Measurements from ENCODE around the gene HACD4. TPM values are rescaled to one million over a fixed set of nuclear protein-coding genes. Genes with fewer than 3 reads are reported as not detected.

HACD4 gene, protein sequence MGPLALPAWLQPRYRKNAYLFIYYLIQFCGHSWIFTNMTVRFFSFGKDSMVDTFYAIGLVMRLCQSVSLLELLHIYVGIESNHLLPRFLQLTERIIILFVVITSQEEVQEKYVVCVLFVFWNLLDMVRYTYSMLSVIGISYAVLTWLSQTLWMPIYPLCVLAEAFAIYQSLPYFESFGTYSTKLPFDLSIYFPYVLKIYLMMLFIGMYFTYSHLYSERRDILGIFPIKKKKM
- 1 to 10 TPM; 3.0 to 5.3 (median 3.8) TPM for total RNA-seq (2021; fragmentation: NEBNext Ultra II Directional; extraction: Animal tissue kit (Norgen Biotek cat#: 25700))
- long read RNA-seq, full-length matches to known transcripts, result 8 of 13 reads
- long read RNA-seq, partial matches to known transcripts, result 0 of 13 reads
- long read RNA-seq, other reads (novel, unspliced or antisense), result 5 of 13 reads

DNA sequence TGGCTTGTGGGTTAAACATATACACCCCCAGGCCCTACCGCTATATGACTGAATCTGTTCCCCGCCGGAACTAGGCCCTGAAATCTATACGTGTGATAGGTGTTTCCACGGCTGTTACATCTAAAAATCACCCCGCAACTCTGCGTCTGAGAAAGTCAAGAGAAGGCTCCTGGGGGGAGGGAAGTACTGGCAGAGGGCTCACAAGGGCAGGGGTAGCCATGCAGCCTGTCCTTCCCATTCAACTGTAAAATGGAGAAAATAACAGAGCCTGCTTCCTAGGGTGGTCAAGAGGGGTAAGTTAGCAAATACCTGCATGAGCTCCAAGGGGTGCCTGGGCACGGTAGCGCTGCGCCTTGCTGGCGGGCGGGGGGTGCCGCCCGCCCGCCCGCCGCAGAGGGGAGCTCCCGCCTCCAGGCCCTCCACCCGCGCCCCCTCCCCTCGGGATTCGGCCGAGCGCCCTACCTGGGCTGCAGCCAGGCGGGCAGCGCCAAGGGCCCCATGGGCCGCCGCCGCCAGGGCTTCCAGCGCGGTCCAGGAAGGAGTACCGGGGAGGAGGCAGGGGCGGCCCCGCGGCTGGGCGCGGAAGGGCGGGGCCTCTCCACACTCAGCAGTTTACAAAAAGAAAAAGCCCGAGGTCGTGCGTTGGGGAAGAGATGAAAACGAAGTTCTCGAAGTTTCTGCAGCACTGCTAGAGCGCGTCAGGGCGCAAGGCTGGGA lies at the start of gene HACD4:
HACD4 (minus strand) TSS at position 550 of the 717 bp plus-strand sequence; CDS start at position 500, 50 bp downstream.
- no peak within 1 kb of the TSS for H3K27ac Mint-ChIP-seq
- no peak for TF ChIP-seq CTCF (IDR thresholded peaks at IDR 0.05)
- H3K4me1 Mint-ChIP-seq (ENCODE audit: low read depth), result peaks cover 22% of the 10 kb centered on the region
- H3K36me3 Mint-ChIP-seq (ENCODE audit: low read depth), result no peaks in the 10 kb centered on the region
- peaks cover 5% of the 10 kb centered on the region for H3K27me3 Mint-ChIP-seq (ENCODE audit: insufficient read depth)
- no peaks in the 10 kb centered on the region for H3K9me3 Mint-ChIP-seq
- H3K4me3 Mint-ChIP-seq, result peak within 1 kb of the TSS; percentile 58
- DNase-seq, result no peak

GRCh38 chr9:21080793-21081192 lies 49.4 kb upstream of the HACD4 start:
- DNase-seq, result no peak
- H3K27me3 Mint-ChIP-seq (ENCODE audit: insufficient read depth), result no peaks in the 10 kb centered on the region
- no peak overlapping the region for H3K27ac Mint-ChIP-seq
- no peaks in the 10 kb centered on the region for H3K9me3 Mint-ChIP-seq
- TF ChIP-seq CTCF (IDR thresholded peaks at IDR 0.05), result no peak
- no peaks in the 10 kb centered on the region for H3K36me3 Mint-ChIP-seq (ENCODE audit: low read depth)
- H3K4me1 Mint-ChIP-seq (ENCODE audit: low read depth), result no peaks in the 10 kb centered on the region
- no peak overlapping the region for H3K4me3 Mint-ChIP-seq

- Mint-ChIP-seq H3K36me3 (ENCODE audit: low read depth) (no peaks in the 10 kb centered on the region), H3K9me3 (no peaks in the 10 kb centered on the region), H3K27me3 (ENCODE audit: insufficient read depth) (no peaks in the 10 kb centered on the region), H3K27ac (no peak overlapping the region), H3K4me1 (ENCODE audit: low read depth) (no peaks in the 10 kb centered on the region), H3K4me3 (no peak overlapping the region)
- no peak for DNase-seq
- TF ChIP-seq CTCF (IDR thresholded peaks at IDR 0.05), result peak; percentile 41
Measured at GRCh38 chr9:21078702-21079101, 47.3 kb upstream of the HACD4 start.

GRCh38 chr9:21077781-21078180 lies 46.3 kb upstream of the HACD4 start, which contains the start of gene IFNB1:
IFNB1 (minus strand) TSS chr9:21077942; CDS start chr9:21077869, 73 bp downstream.
- Mint-ChIP-seq H3K27me3 (ENCODE audit: insufficient read depth) (no peaks in the 10 kb centered on the region), H3K9me3 (no peaks in the 10 kb centered on the region), H3K4me3 (no peak within 1 kb of the TSS), H3K27ac (no peak within 1 kb of the TSS), H3K4me1 (ENCODE audit: low read depth) (no peaks in the 10 kb centered on the region), H3K36me3 (ENCODE audit: low read depth) (no peaks in the 10 kb centered on the region)
- no peak for DNase-seq
- TF ChIP-seq CTCF (IDR thresholded peaks at IDR 0.05), result no peak

DNA sequence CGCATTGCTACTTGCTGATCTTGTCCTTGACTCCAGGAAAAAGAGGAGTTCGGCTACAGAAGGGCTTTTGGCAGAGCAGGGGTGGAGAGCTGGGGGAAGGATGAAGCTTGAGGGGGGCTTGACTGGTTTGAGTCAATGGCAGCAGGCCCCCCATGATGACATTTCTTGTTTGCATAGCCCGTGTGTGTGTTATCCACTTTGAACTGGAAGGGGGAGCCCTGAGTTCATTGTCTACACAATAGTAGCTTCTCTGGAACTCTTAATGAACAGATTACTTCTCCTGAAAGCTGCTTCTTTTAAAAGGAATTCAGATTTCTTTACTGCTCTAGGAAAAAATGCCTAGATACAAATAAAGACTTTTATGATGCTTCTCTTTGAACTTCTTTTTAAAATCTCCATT lies 44.0 kb upstream of the HACD4 start:
- H3K4me3 Mint-ChIP-seq, result no peak overlapping the region
- no peaks in the 10 kb centered on the region; the same call in 1 of the 2 replicates for H3K27me3 Mint-ChIP-seq (ENCODE audit: insufficient read depth)
- peaks cover 11% of the 10 kb centered on the region for H3K4me1 Mint-ChIP-seq (ENCODE audit: low read depth)
- TF ChIP-seq CTCF (IDR thresholded peaks at IDR 0.05), result peak; percentile 29; the same call in 1 of the 2 replicates
- no peaks in the 10 kb centered on the region for H3K36me3 Mint-ChIP-seq (ENCODE audit: low read depth)
- H3K27ac Mint-ChIP-seq, result no peak overlapping the region
- DNase-seq, result no peak
- H3K9me3 Mint-ChIP-seq, result no peaks in the 10 kb centered on the region
